DMS 273 treated with DMSO at 0.1 percent for 48 hours (cell line): ENCODE data around the gene TMEM154.
A peak's percentile ranks its signal among the peaks of the same experiment; 100 is the strongest.

Experiments
- DNase-seq: peaks from one replicate; lab custom pipeline; 2025; lab: John Stamatoyannopoulos, UW

Gene TMEM154

GRCh38 chr4:152629908-152630307 lies 49.9 kb downstream of the TMEM154 start:
- no peak for DNase-seq

DNA sequence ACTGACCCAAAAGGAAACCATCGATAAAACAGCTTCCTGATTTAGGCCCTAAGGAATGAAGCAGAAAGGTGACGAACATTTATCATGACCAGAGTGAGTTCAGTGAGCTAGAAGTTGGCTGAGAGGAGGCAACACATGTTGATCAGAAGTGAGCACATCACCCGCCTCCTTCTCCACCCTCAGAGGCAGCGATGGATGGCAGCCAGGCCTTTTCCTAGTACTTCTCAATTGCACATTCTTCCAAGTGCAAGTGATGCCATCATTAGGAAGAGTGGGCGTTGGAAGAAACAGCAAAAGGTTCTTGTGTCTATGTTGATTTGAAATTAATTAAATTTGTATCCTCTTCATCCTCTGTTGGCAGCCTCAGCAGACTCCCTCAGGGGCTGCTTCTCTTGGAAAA lies 51.7 kb downstream of the TMEM154 start:
- no peak for DNase-seq

- DNase-seq, result no peak
These were observed 53.0 kb downstream of the TMEM154 start for GRCh38 chr4:152626790-152627189.

- no peak for DNase-seq
These were observed 58.9 kb downstream of the TMEM154 start for GRCh38 chr4:152620915-152621314.

- DNase-seq, result no peak
These were observed 59.6 kb downstream of the TMEM154 start for GRCh38 chr4:152620218-152620617.

DNA sequence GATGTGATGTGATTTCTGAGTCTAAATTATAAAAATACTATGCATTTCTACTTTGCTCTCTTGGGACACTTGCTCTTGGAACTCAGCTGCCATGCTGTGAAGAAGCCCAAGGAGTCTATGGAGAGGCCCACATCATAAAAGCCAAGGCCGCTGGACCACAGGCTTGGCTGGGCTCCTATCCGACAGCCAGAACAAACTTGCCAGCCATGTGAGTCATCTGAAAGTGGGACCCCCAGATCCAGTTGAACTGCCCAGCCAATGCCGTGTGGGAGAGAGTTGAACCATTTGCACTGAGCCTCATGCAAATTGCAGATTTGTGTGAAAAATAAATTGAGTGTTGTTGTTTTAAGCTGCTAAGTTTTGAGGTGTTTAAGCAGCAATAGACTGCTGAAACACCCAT lies 60.2 kb downstream of the TMEM154 start:
- DNase-seq, result no peak

GRCh38 chr4:152618971-152619370 lies 60.8 kb downstream of the TMEM154 start:
- DNase-seq, result no peak

DNA sequence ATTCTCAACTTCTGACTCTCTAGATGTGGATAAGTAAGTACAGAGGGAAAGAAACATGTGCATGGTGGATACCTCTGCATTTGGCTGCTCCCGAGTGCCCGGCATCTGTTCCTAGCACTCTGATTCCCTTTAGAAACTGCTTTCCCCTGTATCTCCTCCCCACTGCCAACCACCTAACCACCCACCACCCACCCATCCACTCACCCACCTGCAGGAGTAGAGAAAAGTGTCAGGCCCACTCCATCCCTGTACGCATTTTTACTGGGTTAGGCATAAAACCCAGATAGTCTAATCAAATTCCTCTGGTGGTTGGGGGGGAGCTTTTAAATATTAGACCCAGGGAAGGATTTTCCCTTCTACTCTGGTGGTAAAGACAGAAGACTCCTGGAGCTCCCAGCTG lies 63.0 kb downstream of the TMEM154 start:
- no peak for DNase-seq

GRCh38 chr4:152613841-152614721 lies 65.7 kb downstream of the TMEM154 start:
- DNase-seq, result no peak

DNA sequence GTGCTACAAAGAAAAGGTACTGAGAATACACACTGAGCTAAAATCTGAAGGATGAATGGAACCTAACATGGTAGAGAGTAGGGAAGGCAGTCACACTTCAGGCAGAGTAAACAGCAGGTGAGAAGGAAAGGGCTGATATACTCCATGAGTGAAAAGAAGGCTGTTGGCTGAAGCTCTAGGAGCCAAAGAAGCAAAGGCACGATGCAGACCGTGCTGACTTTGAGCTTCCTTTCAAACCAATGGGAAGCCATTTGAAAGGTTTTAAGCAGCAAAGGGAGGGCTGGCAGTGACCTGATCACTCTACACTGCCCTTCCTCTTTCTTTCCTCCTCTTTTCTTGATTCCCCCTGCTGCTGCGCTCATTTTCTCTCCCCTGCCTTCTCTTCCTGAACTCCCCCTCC lies 66.4 kb downstream of the TMEM154 start:
- no peak for DNase-seq

GRCh38 chr4:152610131-152610530 lies 69.7 kb downstream of the TMEM154 start:
- no peak for DNase-seq

DNA sequence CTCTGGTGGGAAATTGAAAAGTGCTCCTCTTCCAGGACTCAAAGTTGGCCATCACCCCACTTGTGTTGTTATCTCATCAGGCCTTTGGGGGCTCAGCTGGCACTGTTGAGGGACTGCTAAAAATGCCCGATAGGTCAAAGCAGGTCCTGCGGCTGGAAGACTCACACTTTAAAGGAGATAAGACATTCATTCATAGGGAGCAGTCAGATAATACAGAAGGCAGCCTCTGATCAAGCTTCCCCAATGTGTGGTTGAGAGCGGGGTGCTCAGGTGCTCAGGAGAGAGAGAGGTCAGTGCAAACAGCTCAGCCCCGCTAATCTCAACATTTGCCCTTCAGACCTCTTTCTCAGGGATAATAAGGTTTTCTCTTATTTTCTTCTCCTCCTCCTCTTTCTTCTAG lies 70.3 kb downstream of the TMEM154 start:
- no peak for DNase-seq

DNA sequence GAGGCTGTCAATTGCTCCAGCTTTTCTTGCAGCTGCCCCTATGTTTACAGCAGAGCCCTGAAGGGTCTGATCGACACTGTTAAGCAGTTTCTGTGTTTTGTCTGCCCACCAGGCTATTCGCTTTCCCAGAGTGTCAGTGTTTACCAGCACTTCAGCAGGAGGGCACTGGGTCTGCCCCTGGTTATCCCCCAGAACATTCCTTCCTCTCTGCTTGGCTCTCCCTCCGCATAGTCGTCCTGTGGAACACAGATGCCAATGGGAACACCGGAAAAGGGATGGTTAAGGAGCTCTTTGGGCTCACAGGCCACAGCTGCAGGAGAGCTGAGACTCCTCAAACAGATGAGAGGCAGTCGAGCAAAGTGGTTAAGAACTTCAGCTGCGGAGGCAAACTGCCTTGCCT lies 72.6 kb downstream of the TMEM154 start:
- no peak for DNase-seq

DNA sequence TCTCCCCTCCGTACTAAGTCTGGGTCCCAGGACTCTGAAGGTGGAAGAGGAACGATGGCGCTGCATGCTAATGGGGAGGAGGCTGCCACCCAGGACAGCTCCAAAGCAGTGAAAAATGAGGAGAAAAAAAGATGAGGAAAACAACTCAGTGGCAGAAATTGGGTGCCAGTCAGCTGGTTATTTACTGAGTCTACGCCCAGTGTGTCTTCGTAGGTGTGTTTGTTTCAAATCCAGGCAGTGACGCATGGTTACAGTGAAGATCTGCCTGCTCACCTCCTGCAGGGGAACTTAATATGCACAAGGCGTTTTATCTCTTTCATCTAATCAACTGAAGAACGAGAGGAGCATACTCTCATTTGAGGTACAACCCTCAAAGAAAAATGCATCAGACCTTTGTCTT lies 73.0 kb downstream of the TMEM154 start:
- DNase-seq, result no peak

DNA sequence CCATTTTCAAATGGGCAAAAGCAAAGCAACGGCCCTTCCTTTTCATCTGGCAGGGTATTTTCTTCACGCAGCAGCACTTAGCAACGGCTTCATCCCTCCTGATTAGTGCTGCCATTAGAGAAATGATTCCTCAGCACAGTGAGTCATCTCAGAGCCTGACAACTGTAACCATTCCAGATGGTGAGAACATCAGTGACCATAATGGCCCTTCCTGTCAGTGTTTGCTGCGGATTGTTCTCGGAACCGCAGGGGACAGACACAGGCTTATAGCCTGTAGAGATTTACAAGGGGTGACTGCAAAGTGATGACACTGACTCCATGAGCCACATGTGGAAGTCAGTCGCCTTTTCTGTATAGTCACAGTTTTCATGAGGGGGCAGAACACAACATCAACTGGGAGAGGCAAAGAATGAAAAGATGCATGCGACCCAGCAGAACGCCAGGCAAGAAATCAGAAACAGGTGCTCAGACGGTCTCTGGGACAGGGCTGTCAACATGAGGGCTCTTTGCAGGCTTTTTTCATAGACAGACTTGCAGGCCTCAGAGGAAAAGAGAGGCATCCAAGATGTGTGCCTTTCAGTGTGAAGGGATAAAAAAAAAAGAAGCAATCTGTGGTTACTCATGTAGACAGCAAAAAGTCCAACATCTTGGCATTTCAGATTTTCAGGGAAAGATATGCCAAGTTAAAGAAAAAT lies 74.0 kb downstream of the TMEM154 start:
- DNase-seq, result no peak

DNA sequence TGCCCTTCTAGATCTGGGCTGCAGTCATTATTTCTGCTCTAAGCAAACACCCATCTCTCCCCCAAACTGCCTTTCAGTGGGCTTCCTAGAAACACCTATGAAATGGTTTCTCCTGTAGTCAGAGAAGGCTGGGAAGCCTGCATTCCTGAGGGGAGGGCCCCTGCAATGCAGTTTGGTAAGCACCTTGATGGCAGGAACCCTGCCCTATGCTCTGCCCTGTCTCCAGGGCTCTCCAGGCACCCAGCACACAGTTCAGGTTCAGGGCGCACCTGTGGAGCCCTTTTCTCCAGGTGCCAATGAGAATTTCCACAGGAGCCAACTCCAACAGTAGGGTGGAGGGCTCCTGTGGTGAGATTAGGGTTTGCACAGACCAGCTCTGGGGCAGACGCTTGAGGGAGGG lies 74.8 kb downstream of the TMEM154 start:
- DNase-seq, result no peak

GRCh38 chr4:152601156-152601555 lies 78.6 kb downstream of the TMEM154 start:
- DNase-seq, result no peak

DNA sequence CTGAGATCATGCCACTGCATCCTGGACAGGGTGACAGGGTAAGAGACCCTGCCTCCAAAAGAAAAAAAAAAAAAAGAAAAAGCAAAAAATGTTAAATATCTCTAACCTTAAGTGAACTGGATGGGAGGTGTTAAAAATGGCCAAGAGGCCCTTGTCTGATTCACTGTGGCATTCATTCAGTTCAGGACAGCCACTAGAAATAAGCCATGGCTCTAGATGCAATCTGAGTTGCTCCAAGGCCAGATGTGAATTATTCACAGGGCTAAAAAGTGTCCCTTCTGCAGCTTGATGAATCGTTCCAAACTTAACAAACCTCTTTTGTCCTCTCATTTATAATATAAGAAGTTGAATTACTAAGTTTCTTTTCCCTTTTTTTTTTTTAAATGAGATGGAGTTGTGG lies 80.2 kb downstream of the TMEM154 start:
- DNase-seq, result no peak

- DNase-seq, result no peak
These were observed 80.7 kb downstream of the TMEM154 start for GRCh38 chr4:152599095-152599494.

DNA sequence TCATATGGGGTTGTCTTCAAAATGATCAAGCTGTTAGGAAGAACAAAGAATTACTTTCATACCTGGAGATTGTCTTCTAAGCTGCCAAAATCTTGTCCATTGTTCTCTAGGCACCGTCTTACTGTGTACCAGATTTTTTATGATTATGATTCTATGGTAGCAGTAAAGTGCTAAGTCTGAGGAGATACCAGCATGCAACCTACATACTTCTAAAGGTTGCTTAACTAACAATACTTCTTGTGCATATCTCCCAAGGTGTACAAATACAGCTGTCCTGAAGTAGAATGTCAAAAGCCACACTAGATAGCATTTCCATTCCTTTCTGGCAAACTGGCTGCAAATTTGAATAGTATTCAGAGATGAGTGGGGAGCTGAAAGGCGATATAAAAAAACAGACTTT lies 81.3 kb downstream of the TMEM154 start:
- no peak for DNase-seq

DNA sequence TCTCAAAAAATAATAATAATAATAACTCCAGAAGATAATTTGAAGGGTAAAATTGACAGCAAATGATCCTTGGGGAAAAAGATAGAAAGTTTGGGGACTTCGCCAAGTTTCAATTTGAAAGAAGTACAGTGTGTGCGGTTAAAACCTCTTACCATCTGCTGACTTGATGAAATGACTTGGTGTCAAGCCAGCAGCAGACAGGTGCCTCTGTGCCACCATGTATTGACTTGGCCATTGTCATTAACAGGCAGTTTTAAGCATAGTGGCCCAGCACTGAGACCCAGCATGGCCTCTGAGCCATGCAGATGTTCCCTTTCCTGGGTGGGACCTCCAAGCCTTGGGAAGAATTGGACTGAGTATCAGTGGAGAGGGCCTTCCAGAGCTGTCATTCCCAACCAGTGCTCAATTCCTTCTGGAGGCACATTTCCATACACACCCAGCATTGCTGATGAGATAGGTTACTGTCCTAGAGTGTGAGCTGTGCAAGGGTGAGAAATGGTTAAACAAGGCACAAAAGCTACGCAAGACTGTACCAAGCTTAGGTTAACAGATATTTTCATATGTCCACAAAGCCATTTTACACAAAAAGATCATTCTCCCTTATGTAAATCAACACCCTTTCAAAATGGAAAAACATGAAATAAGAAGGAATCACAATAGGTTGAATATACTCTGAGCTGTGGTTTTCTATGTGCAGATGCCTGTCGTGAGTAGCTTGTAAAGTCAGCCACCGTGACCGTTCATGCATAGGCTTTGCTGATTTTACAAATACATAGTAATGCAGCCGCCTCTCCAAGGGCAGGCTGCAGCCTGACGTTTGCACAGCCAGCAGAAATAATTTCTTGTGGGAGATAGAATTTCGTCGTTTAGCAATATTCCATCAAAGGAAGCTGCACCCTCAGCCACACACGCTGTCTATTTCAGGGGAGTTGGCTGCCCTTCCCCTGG lies 84.5 kb downstream of the TMEM154 start:
- DNase-seq, result peak; percentile 27

DNA sequence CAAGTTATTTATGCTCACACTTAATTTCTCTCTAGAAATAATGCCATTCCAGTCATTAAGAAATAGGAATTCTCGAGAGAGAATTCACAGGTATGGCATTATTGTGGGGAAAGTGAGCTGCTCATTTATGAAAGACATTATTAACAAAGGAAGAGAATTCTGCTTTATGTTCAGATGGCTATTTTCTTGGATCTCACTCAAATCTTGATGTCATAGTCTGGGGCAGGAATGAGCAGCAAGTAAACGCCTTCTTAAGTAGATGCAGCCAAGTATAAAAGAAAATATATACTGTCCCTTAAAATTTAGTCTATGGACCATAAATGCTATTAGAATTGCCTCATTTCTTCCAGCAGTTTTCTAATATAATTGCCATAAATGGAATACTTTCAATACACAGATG lies 85.7 kb downstream of the TMEM154 start:
- DNase-seq, result no peak
